GM21447 (cell line): ENCODE results near the gene FUT8.
"Not testable (repeated sequence)": the region's sequence is repeated elsewhere in the genome, so short reads cannot be mapped to it uniquely, and the experiment has no call there.

Source experiments
- ATAC-seq: cut with Tn5 transposase; IDR thresholded peaks from one replicate; pipeline ENCODE4 v1.9.1; 2021; ENCODE audit not compliant: unreplicated experiment

FUT8 gene

DNA sequence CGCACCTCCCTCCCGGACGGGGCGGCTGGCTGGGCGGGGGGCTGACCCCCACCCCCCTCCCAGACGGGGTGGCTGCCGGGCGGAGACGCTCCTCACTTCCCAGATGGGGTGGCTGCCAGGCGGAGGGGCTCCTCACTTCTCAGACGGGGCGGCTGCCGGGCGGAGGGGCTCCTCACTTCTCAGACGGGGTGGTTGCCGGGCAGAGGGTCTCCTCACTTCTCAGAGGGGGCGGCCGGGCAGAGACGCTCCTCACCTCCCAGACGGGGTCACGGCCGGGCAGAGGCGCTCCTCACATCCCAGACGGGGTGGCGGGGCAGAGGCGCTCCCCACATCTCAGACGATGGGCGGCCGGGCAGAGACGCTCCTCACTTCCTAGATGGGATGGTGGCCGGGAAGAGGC lies 280.0 kb downstream of the FUT8 start:
- ATAC-seq: not testable (repeated sequence)

DNA sequence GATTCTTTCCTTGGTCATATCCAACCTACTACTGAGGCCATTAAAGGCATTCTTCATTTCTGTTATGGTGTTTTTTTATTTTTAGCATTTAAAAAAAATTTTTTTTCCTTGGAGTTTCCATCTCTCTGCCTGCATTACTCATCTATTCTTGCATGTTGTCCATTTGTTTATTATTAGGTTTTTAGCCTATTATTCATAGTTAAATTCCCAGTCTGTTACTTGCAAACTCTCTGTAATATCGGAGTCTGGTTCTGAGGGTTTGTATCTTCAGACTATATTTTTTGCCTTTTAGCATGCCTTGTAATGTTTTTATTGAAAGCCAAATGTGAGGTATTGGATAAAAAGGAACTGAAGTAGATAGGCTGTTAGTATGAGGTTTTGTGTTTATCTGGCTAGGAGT lies 284.3 kb downstream of the FUT8 start:
- ATAC-seq: no peak

DNA sequence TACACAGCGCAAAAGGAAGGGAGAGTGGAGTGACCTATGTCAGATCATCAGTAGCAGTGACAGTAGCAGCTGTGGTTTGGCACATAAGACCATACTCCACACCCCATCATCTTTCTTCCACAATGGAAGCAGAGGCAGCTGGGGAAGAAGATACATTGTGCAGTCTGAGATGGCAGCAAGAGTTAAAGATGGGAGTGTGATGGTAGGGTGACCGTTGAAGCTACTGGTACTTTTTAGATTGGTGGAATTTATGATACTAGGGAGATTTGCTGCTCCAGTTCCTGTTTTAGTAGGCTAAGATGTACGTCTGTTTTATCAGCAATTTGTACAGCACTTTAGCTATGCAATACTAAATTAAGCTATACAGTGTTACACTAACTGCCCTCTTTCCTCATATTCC lies 291.0 kb downstream of the FUT8 start:
- ATAC-seq: no peak

DNA sequence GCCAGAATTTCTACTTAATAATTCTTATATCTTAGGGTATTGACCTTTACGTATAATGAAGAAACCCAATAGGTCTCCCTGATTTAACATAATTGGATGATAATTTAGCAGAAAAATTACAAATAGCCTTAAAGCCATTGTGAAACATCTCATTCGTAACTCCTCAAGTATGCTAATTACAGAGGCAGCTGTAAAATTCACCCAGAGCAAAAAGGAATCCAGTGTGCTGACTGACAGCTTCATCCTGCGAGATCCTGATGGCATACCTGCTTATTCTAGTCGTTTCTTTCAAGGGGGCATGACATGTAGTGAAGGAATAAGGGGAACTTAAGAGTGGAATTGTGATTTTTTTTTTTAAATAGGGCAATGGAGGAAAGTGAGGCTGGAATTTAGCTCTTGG lies 291.5 kb downstream of the FUT8 start:
- ATAC-seq: no peak

DNA sequence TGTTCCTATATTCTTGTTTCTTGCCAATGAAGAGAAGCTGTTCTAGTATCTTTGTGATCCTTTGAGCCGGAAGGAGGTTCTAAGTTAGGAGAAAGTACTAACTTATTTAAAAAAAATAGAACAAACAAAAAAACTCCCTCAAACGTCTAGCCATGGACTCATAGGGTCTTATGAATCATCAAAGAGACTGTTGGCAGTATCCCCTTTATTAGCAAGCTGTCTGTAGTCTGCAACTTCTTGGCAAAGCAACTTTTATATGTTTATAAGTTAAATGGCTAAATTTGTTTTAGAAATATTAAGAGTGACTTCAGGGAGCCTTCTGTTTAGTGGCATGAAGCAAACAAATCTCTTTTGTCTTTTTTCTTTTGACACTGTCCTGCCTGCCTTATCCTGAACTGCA lies 291.9 kb downstream of the FUT8 start:
- no peak for ATAC-seq

DNA sequence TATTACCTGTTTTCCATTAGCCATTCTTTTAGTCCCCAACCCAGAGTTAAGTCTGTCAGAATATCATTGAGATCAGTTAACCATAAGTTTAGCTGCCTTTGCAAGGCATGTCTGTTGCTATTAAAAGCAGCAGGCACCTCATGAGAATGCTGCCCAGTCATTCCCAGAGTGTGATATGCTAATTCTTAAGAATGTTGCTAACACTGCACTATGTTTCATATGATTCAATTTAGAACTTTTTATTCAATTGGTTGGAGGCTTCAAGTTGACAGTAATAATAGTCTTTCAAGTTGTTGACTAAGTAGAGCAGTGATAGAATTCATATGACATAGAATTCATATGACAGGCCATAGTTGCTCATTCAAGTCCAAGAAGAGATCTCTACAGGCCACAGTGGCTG lies 292.3 kb downstream of the FUT8 start:
- ATAC-seq: no peak

DNA sequence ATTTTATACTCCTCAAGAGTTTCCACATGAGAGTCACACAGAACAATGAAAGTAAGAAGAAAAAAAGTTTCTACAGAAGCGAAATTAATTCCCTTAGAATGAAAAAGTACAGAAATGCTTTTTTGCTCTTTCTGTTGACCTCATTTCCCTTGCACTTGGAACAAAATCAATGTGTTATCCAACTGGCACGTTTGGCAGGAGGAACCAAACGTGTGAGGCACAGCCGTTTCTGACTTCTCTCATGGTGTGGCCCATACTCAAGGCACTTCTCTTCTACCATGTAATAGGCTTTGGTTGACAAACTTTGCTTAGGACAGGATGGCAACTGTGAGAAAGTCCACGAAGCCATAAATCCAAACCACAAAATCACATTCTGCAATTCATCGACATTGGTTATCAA lies 297.0 kb downstream of the FUT8 start:
- no peak for ATAC-seq

DNA sequence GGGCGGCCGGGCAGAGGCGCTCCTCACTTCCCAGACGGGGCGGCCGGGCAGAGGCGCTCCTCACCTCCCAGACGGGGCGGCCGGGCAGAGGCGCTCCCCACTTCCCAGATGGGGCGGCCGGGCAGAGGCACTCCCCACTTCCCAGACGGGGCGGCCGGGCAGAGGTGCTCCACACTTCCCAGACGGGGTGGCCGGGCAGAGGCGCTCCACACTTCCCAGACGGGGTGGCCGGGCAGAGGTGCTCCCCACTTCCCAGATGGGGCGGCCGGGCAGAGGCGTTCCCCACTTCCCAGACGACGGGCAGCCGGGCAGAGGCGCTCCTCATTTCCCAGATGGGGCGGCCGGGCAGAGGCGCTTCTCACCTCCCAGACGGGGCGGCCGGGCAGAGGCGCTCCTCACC lies 304.3 kb downstream of the FUT8 start:
- ATAC-seq: not testable (repeated sequence)

DNA sequence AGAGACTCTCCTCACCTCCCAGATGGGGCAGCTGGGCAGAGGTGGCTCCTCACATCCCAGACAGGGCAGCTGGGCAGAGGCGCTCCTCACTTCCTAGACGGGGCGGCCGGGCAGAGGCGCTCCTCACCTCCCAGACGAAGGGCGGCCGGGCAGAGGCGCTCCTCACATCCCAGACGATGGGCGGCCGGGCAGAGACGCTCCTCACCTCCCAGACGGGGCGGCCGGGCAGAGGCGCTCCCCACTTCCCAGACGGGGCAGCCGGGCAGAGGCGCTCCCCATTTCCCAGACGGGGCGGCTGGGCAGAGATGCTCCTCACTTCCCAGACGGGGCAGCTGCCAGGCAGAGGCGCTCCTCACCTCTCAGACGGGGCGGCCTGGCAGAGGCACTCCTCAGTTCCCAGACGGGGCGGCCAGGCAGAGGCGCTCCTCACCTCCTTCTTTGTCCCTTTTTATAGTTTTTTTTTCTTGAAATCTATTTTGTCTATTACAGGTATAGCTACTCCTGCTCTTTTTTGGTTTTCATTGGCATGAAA lies 304.9 kb downstream of the FUT8 start:
- not testable (repeated sequence) for ATAC-seq

DNA sequence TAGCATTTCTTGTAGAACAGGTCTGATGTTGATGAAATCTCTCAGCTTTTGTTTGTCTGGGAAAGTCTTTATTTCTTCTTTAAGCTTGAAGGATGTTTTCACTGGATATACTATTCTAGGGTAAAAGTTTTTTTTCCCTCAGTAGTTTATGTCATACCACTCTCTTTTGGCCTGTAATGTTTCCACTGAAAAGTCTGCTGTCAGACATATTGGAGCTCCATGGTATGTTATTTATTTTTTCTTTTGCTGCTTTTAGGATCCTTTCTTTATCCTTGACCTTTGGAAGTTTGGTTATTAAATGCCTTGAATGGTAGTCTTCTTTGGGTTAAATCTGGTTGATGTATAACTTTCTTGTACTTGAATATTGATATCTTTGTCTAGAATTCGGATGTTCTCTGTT lies 306.1 kb downstream of the FUT8 start:
- ATAC-seq: no peak

DNA sequence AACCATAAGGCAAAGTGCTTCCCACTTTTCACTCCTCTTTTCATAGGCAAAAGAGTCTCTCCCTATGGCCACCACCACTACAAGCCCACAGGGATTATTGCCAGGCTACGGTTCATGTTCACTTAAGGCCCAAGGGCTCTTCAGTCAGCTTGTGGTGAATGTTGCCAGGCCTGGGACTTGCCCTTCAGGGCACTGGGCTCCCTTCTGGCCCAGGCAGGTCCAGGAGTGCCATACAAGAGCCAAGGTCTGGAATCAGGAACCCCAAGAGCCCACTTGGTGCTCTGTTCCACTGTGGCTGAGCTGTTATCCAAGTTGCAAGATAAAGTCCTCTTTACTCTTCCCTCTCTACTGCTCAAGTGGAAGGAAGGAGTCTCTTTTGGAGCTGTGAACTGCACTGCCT lies 307.6 kb downstream of the FUT8 start:
- no peak for ATAC-seq

DNA sequence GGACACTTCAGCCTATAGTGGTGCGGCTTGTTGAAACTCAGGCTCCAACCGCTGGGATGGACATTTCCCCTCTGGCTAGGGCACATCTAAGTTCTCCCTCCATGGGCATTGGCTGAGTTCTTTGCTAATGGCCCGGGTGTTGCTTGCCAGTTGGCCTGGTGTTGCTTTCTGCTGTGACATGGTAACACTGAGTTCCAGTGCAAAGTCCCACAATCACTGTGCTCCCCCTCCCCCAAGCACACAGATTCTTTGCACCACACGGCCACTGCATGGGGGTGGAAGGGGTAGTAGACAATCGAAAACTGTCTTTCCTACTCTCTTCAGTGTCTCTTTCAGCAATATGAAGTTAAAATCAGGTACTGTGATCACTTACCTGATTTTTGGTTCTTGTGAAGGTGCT lies 308.2 kb downstream of the FUT8 start:
- ATAC-seq: no peak

DNA sequence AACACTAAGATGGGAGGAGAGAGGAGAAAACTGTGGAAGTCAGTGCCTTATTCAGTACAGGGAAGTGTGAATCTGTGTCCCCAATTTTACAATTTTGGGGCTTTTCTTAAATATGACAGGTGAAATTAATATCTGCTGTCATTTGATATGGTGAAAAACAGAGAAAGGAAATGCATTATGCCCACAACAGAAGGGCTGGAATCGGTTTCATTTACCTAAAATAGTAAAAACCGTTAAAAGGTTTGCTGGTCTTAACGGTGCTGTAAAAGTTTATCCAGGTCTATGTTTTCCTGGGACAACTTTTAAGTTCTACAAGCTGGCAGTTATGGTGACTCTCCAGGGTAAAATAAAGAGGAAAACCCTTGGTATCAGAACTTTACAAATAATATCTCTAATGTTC lies 310.8 kb downstream of the FUT8 start:
- ATAC-seq: no peak

DNA sequence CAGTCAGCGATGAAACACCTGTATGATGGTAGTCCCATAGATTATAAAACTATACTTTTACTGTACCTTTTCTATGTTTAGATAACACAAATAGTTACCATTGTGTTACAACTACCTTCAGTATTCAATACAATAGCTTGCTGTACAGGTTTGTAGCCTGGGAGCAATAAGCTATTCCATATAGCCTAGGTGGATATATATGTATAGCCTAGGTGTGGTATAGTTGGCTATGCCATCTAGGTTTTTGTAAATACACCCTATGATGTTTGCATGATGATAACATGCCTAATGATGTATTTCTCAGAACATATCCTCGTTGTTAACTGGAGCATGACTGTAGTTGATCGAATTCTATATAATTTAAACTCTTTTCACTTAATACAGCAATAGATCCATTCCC lies 316.1 kb downstream of the FUT8 start:
- no peak for ATAC-seq

DNA sequence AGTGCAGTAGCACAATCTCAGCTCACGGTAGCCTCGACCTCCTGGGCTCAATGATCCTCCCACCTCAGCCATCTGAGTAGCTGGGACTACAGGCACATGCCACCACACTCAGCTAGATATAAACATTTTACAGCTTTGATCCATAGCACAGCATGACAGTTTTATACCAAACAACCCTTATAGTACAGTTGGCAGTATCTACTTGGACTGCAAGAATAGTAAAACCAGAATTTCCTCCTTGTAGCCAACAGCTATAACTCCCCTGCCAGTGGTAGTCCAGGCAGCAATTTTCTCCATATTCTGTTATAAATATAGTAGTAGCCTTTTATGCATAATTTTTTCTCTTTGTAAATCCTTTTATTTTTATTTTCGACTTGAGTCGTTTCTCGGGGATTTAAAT lies 317.0 kb downstream of the FUT8 start:
- ATAC-seq: no peak

DNA sequence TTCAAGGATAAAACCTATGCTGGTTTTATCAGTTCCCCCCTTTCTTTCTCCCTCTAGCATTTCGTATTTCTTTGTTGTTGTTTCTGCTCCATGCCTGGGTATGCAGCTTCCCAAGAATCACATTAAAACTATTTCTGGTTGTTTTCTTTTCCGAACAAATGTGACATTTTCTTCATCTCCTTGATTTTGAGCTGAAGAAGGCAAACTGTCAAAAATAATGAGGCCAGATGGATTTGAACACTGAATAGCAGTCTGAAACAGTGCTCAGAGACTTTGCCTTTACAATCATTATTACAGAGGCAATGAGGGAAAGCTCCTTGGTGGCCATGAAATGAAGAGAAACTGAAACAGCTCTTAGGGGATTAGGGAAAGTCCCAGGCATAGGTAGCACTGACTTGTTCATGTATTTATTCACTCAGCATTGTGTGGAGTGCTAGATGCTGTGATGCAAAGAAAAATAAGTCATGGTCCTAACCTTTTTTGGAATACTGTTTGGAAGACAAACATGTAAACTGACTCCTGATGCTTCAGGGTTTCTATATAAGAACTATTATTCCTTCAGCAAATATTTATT lies 319.5 kb downstream of the FUT8 start:
- ATAC-seq: peak; percentile 98

DNA sequence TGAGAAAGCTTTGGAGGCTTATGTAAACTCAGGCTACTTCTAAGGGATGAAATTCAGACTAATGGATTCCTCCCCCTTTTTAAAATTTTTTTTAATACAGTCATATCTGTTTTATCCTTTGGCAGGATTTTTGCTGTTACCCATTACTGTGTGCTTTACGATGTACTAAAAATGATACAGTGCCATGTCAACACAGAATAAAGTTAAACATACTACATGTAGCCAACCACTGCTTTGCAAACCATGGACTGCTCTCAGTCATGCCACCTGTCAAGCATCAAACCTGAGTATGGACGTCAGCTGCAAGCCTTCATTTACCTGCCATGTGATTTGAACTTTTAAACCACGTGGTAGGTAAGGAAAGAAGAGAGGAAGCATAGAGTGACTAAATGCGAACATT lies 325.8 kb downstream of the FUT8 start:
- ATAC-seq: no peak

DNA sequence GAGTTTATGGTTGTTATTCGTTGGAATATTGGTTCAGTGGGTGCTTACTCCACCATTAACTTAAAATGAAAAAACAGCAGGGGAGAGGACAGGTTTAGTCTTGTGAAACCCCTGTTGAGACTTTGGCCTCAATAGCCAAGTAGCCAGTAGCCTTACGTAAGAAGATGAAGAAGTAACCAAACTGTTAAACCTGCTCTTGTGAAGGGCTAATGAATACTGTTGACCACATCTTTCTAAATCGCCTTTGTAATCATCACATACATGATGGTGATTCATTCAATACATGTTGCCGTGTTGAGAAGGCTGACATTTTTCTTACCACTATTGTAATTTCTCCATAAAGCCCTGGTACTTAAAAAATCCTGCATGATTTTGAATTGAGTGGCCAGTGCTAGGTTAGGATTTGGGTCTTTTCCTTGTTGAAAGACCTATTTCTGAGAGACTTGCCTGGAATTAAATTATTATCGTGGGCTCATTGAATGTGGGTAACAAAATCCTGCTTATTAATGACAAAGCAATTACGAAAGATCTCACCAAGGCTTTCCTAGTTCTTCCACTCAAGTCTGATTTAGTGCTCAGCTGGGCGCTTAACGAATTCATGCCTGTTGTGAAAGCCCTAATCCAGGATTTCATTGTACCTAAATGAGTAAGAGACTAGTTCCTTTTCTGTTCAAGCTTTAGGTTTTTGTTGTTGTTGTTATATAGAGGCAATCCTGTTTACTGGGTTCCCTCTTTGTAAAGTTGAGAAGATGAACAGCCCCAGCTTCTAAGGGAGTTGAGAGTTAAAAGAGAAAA lies 333.1 kb downstream of the FUT8 start:
- ATAC-seq: no peak

DNA sequence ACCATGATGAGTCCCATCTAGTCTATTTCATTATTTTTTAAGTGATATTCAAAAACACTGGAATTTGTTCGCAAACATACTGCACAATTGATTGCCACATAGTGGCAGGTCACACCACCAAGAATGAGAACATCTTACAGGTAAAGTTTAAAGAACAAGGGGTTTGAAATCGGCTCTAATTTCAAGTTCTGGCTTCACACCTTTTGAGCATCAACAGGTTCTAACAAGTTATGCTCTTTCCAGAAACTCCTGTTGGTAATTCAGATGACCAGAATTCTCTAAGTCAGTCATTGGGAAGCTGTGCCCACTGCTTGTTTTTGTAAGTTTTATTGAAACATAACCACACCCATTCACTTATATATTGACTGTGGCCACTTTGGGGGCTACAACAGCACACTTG lies 336.3 kb downstream of the FUT8 start:
- no peak for ATAC-seq

DNA sequence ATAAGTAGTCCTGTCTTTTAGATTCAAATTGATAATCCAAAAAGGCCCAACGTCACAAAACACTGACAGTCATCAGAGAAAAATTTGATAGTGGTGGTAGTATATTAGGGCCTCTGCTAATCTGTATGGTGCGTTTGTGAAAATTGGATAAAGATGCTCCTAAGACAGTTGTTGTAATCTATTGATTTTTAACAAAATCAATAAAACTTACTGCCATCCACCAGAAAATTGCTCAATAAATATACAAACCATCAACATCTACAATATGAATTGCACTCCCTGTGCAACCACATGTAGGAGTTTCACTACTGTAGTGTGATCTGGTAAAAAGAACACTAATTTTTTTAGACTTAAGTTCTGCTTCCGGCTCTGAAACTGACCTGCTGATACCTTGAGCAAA lies 336.8 kb downstream of the FUT8 start:
- no peak for ATAC-seq

DNA sequence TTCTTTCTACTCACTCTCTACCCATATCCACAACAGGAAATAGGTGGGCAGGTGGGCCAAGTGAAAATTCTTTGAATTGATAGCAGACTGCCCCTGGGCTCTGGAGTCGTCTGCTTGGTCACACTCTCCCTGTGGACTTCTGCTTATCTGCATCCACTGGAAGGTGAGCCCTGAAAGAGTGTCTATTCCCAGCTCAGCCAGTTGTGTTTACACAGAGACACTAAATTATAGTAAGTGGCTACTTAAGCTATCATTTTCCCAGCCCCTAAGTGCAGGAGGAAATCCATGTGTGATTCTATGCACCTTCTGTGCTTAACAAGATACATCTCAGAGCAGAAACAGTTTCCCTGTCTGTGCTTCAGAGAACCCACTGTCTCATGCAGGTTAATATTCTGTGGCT lies 338.4 kb downstream of the FUT8 start:
- ATAC-seq: no peak

DNA sequence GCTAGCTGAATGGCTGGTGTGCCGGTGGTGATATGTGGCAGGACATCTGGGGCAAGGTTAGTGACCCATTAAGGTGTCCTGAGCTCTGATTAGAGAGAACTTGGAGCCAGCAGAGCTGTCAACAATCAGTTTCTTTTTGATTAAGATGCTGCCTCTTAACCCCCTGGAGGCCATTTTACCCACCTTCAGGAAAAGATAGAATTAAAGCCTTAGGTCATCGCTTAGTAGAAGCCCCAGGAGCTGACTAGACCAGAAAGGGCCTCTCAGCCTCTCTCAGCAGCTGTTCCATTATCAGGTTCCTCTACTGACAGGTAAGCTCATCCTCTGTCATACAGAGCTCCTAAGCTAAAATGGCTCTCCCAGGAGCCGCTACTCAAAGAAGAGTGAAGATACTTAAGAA lies 339.0 kb downstream of the FUT8 start:
- no peak for ATAC-seq

DNA sequence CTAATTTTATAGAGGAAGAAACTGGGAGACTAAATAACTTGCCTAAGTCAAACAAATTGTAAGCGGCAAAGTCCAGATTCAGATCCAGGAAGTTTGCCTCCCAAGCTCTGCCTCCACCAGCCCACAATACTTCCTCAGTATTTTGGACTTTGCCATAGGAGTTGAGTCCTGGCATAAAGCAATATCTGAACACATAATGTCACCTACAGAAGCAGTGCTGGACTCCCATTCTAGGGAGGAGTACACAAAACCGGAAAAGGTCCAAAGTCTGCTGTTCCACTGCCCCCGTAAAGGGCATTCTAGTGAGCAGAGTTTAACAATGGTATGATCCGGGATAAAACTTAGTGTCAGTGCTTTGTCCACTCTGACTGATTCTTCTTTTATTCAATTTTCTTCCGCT lies 340.5 kb downstream of the FUT8 start:
- no peak for ATAC-seq
